ENCODE results near the gene LRRC25.
"Not testable (repeated sequence)": the region's sequence is repeated elsewhere in the genome, so short reads cannot be mapped to it uniquely, and the experiment has no call there.

The LRRC25 gene

DNA sequence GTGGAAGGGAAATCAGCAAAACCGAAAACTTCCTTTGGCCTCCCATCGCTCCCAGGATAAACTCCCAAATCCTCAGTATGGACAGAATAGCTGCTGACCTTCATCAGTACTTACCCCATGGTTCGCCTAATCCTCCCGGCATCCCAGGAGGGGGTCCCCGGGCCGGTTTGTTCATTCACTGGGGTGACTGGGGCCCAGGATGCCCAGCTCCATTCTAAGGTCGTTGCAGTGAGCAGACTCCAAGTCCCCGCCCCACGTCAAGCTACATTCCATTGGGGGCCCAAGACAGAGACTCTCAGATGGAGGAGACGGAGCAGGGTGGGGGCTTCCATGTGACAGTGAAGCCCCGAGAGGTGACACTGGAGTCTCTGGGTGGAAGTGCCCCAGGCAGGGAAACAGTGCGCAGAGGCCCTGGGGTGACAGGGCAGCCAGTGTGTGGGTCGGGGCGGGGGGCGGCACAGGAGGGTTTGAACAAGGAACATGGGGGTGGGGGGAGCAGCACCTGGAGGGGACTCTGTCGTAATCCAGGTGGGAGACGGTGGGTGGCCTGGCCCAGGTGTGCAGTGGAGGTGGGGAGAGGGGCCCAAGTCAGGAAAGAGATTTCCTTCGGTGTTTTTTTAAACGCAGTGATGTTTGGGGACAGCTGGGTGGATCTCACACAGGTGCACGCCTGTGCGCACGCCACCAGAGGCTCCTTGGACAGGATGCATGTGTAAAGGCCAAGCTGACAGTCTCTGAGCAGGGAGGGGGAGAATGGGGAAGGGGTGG, 26.9 kb upstream of the LRRC25 start:
- no peak for DNase-seq

GRCh38 chr19:18423258-18424020, 26.0 kb upstream of the LRRC25 start:
- no peak for DNase-seq

GRCh38 chr19:18422530-18423191, 25.2 kb upstream of the LRRC25 start:
- no peak for DNase-seq

DNA sequence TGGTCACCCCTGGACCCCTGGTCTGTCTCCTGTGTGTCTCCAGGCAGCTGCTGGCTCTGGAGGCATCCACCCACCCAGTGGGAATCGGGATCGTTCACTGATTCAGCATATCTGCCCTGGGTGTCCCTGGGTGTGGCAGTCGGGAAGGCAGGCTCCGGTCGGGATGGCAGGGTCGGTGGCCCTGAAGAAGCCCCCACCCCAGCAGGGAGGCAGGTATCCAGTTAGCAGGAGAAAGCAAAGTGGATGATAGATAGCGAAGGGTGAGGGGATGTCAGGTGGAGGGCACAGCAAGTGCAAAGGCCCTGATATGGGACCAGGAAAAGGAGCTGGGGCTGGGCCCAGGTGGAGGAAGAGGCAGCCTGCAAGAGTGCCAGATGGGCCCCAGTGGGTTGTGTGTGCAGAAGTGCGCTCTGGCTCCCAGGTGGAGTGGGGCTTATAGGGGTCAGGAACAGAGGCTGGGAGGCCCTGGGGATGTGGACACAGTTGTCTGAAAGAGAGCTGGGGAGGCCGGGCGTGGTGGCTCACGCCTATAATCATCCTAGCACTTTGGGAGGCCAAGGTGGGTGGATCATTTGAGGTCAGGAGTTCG, 24.0 kb upstream of the LRRC25 start:
- DNase-seq, result no peak

- no peak for DNase-seq
Observed at GRCh38 chr19:18420930-18421329, 23.5 kb upstream of the LRRC25 start.

GRCh38 chr19:18419699-18420460, 22.5 kb upstream of the LRRC25 start:
- peak in 1 of 2 experiments; percentile 31 for DNase-seq

DNA sequence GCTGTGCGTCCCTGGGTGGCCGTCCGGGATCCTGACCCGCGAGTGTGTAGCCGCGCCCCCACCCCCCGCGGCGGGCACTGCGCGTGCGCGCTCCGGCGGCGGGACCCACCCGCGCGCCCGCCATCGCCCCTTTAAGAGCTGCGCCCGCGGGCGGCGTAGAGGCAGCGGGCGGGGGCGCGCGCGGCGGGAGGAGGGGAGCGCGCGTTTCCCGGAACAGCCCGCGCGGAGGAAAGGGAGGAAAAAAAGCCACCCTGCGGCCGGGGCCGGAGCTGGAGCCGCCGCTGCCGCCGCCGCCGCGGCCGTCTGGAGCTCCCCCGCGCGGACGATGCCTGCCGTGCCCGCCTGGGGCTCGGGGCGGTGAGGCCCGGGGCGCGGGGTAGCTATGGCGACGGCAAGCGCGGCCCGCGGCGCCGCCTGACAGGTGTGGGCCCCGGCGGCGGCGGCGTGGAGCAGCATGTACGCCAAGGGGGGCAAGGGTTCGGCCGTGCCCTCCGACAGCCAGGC, 21.8 kb upstream of the LRRC25 start, which contains the start of gene SSBP4:
Gene SSBP4 (plus strand): TSS at position 204 of the 504 bp plus-strand sequence. CDS start 251 bp downstream, at position 455.
- DNase-seq, result peak; percentile 63 to 73

DNA sequence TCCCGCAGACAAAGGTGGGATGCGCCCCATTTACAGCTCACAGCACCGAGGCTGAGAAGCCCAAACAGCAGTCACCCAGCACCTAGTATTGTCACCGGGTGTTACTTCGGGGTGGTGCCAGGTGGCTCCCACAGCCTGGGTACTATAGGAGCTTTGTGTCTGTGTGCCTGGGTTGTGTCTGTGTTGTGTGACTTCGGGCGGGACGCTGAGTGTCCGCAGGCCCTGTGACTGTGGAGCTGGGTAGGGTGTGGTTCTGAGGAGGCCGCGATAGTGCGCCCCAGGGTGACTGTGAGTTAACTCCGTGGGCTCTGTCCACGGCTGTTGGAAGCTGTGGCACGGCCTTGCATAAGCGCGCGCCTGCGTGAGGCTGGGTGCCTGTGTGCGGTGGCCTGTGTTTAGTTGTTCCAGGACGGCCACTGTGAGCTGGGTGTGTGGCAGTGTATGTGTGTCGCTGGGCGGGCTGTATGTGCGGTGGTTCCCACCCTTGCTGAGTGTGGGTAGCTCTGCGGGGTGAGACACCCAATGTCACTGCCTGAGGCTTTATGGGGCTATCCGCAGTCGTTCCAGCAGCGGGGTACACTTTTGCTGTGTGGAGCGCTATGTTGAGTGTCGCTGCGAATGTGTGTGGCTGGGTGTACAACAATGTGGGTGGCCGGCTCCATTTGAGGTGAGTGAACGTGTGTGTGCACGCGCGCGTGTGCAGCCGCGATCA, 21.2 kb upstream of the LRRC25 start:
- peak in 1 of 2 experiments; percentile 24 for DNase-seq

GRCh38 chr19:18418029-18418482, 20.6 kb upstream of the LRRC25 start:
- no peak for DNase-seq

DNA sequence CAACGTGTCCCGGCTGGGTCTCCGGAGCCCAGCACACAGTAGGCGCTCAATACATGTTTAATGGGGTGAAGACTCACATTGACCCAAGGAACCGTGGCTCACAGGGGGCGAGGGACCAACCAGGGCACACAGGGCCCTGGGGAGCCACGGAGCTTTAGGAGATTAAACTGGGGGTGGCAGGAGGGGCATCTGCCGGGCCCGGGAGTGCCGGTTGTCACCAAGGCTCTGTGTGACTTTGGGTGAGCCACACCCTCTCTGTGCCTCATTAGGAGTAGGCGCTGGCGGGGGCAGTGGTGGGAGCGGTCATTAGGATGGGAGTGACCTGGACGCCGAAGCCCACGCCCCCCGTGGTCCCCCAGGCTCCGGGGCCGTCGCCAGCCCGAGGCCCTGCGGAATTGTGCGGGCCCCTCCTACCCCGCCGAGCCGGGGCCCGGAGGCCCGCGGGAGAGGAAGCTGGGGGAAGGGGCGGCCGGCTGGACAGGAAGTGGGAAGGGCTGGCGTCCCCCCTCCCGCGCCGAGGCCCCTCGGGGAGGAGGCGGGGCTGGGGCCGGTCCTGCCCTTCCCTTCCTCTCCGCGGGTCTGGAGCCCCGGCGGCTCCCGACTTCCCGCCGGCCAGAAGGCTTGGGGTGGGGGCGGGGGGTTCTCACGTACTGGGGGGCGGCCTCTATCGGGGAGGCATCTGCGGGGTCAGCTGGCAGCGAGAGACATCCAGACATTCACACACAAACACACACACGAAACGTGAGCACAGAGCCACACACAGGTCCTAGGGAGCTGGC, 20.0 kb upstream of the LRRC25 start:
- peak; percentile 77 to 87 for DNase-seq

DNA sequence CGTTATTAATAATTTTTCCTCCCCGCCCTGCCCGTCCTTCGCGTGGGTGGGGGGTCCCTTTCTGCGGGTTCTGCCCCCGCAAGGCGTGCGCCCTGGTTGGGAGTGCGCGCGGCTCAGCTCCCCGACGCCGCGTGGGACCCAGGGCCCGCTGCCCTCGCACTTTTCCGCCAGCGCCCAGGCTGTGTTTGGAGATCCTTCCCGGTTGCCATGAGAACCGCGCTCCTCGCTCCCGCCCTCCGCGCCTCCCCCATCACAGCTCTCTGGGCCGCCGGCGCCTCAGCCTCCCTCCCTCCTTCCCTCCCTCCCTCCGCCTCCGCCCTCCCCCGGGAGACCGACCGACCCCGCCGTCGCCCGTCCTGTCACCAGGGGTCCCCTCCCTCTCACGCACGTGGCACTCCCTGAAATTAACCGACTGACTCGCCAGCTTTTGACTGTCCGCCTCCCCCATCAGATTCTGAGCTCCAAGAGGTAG, 19.4 kb upstream of the LRRC25 start:
- peak; percentile 67 to 78 for DNase-seq

- DNase-seq, result no peak
Observed at GRCh38 chr19:18415178-18415867, 17.9 kb upstream of the LRRC25 start.

- DNase-seq, result no peak
Observed at GRCh38 chr19:18414504-18415177, 17.2 kb upstream of the LRRC25 start.

GRCh38 chr19:18412610-18413239, 15.3 kb upstream of the LRRC25 start:
- no peak for DNase-seq

- peak; percentile 23 to 26 for DNase-seq
Observed at GRCh38 chr19:18408053-18408476, 10.6 kb upstream of the LRRC25 start.

DNA sequence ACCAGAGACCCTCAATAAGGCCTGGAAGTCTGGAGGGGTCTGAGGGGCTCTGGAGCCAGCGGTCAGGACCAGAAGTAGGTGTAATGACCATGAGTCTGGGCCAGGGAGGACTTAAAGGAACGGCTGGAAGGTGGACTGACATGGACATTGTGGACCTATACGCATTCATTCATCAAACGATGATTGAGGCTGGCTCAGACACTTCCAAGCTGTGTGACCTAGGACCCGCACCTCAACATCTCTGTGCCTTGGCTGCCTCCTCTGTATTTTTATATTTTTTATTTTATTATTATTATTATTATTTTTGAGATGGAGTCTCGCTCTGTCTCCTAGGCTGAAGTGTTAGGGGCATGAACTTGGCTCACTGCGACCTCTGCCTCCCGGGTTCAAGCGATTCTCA, 9.3 kb upstream of the LRRC25 start:
- no peak for DNase-seq

GRCh38 chr19:18405754-18406153, 8.3 kb upstream of the LRRC25 start:
- DNase-seq, result not testable (repeated sequence)

GRCh38 chr19:18402455-18403248, 5.2 kb upstream of the LRRC25 start:
- not testable (repeated sequence) for DNase-seq
